ENCODE results near the gene TOGARAM2.

TOGARAM2 gene

DNA sequence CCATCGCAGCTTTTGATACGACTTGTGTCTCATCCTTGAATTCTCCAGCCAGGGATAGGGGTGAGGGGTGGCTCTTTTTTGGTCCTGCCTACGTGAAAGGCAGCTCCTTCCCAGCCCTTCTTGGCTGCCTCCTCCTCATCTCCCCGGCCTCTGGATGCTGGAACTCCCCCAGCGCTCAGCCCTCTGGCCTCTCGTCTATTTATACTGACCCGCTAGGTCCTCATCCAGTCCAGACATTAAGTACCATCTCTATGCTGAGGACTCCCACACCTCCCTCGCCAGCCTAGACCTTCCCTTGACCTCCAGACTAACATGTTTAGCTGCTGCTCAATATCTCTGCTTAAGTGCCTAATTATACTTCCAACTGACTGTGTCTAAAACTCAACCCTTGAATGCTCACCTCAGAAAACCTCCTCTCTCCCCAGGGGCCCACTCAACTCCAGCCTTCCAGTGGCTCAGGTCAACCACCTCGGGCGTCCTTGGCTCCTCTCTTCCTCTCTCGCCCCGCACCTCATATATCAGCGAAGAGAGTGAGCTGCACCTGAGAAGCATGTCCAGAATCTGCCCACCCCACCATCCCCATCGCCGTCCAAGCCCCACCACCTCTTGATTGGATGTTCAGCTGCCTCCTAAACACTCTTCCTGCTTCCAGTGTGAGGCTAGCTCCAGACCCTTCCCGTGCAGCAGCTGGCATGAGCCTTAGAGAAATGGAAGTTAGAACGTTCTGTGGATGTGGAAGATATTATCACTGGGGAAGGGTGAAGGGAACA lies 34.8 kb downstream of the TOGARAM2 start:
- H3K4me3 Mint-ChIP-seq = peak overlapping the region; percentile 78
- peak overlapping the region; percentile 85 for H3K27ac Mint-ChIP-seq
- peaks cover 70% of the 10 kb centered on the region for H3K4me1 Mint-ChIP-seq (ENCODE audit: low read depth)
- no peaks in the 10 kb centered on the region for H3K9me3 Mint-ChIP-seq
- H3K36me3 Mint-ChIP-seq (ENCODE audit: low read depth) = no peaks in the 10 kb centered on the region
- no peaks in the 10 kb centered on the region for H3K27me3 Mint-ChIP-seq

GRCh38 chr2:29016504-29016903 lies 35.4 kb downstream of the TOGARAM2 start:
- Mint-ChIP-seq H3K27ac (no peak overlapping the region), H3K9me3 (no peaks in the 10 kb centered on the region), H3K4me1 (ENCODE audit: low read depth) (peaks cover 64% of the 10 kb centered on the region), H3K36me3 (ENCODE audit: low read depth) (no peaks in the 10 kb centered on the region), H3K27me3 (no peaks in the 10 kb centered on the region), H3K4me3 (no peak overlapping the region)

- no peak overlapping the region for H3K27ac Mint-ChIP-seq
- no peak overlapping the region for H3K4me3 Mint-ChIP-seq
- H3K9me3 Mint-ChIP-seq = no peaks in the 10 kb centered on the region
- H3K27me3 Mint-ChIP-seq = no peaks in the 10 kb centered on the region
- peaks cover 50% of the 10 kb centered on the region for H3K4me1 Mint-ChIP-seq (ENCODE audit: low read depth)
- no peaks in the 10 kb centered on the region for H3K36me3 Mint-ChIP-seq (ENCODE audit: low read depth)
These were observed 36.8 kb downstream of the TOGARAM2 start for GRCh38 chr2:29017716-29018435.

GRCh38 chr2:29021886-29022285 lies 40.8 kb downstream of the TOGARAM2 start:
- H3K27ac Mint-ChIP-seq = no peak overlapping the region

GRCh38 chr2:29022679-29023078 lies 41.6 kb downstream of the TOGARAM2 start:
- Mint-ChIP-seq H3K36me3 (ENCODE audit: low read depth) (no peaks in the 10 kb centered on the region), H3K27ac (no peak overlapping the region), H3K4me3 (no peak overlapping the region), H3K4me1 (ENCODE audit: low read depth) (peaks cover 8% of the 10 kb centered on the region), H3K27me3 (no peaks in the 10 kb centered on the region), H3K9me3 (no peaks in the 10 kb centered on the region)

More at GRCh38 chr2:29021886-29022285, 40.8 kb downstream of the TOGARAM2 start:
- peaks cover 10% of the 10 kb centered on the region for H3K4me1 Mint-ChIP-seq (ENCODE audit: low read depth)
- no peaks in the 10 kb centered on the region for H3K36me3 Mint-ChIP-seq (ENCODE audit: low read depth)
- H3K27me3 Mint-ChIP-seq = no peaks in the 10 kb centered on the region
- no peaks in the 10 kb centered on the region for H3K9me3 Mint-ChIP-seq
- no peak overlapping the region for H3K4me3 Mint-ChIP-seq

DNA sequence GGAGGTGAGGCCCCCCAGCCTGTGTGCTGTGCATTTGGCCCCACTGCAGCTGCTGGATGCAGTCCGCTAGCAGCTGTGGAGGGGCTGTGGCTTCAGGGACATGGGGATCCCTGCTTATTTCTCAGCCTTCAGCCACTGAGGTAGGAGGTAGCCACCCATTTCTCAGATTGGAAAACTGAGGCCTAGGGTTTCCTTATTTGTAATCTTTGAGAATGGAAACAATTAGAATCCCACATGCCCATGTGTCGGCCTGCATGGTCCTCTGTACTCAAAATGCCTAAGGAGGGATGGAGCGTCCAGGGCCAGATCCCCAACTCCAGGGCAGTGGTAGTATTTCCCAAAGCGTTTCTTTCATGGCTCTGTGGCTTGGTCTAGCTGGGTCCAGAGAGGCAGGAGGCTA lies 42.1 kb downstream of the TOGARAM2 start:
- Mint-ChIP-seq H3K4me3 (no peak overlapping the region), H3K27me3 (no peaks in the 10 kb centered on the region), H3K27ac (no peak overlapping the region), H3K4me1 (ENCODE audit: low read depth) (peaks cover 3% of the 10 kb centered on the region), H3K9me3 (no peaks in the 10 kb centered on the region), H3K36me3 (ENCODE audit: low read depth) (no peaks in the 10 kb centered on the region)

DNA sequence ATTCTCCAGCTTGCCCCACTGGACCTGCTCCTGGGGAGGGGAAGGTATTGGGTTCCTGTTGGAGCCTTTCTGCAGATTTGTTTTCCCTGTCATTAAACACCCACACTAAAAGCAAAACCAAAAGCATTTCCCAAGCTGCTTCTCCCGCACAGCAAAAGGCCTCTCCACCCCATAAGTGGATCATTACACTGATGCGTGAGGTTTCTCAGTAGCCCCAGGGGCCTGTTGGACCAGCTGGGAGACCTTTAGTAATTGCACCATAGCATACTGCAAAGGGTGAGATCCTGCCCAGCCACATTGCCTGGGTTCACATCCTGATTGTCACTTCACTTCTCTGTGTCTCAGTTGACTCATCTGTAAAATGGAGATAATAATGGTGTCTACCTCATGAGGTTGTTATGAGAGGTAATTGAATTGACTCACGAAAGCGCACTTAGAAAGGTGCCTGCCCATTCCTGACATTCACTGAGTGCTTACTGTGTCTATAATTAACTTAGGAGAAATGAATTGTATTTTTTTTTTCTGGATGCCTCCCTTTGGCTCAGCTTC lies 43.9 kb downstream of the TOGARAM2 start:
- no peak overlapping the region for H3K4me3 Mint-ChIP-seq
- no peaks in the 10 kb centered on the region for H3K27me3 Mint-ChIP-seq
- H3K27ac Mint-ChIP-seq = no peak overlapping the region
- H3K36me3 Mint-ChIP-seq (ENCODE audit: low read depth) = no peaks in the 10 kb centered on the region
- no peaks in the 10 kb centered on the region for H3K4me1 Mint-ChIP-seq (ENCODE audit: low read depth)
- H3K9me3 Mint-ChIP-seq = no peaks in the 10 kb centered on the region

DNA sequence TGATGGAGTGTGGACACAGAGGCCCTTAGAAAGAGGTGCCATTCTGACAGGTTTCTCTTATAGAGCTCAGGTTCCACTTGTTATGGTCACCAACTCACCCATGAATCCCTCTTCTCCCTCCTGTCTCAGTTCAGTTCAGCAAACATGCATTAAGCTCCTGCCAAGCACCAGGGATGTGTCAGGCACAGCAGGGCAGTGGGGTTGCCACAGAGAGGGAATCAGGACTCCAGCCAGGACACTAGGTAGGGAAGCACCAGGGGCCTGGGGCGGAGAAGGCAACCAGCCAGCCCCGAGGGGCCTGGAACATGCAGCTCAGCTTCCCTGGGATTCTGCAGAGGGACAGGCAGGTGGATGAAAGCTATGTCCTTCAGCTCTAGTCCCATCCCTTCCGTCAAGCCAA lies 44.6 kb downstream of the TOGARAM2 start:
- Mint-ChIP-seq H3K4me3 (no peak overlapping the region), H3K4me1 (ENCODE audit: low read depth) (no peaks in the 10 kb centered on the region), H3K36me3 (ENCODE audit: low read depth) (no peaks in the 10 kb centered on the region), H3K27ac (no peak overlapping the region), H3K27me3 (no peaks in the 10 kb centered on the region), H3K9me3 (no peaks in the 10 kb centered on the region)

DNA sequence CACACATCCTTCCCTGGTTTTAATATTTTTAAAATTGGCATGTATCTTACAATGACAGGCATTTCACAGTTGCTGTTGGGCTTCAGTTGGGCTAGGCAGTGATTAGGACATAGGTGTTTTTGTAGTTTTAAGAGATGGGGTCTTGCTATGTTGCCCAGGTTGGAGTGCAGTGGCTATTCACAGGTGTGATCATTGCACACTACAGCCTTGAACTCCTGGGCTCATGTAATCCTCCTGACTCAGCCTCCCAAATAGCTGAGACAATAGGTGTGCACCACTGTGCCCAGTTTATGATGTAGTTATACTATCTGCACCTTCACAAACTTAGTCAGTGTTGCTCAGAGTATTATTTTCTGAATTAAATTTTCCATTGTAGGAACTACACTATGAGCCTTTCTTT lies 49.9 kb downstream of the TOGARAM2 start:
- H3K27me3 Mint-ChIP-seq = no peaks in the 10 kb centered on the region
- no peak overlapping the region for H3K4me3 Mint-ChIP-seq
- H3K27ac Mint-ChIP-seq = no peak overlapping the region
- H3K9me3 Mint-ChIP-seq = no peaks in the 10 kb centered on the region
- peaks cover 7% of the 10 kb centered on the region for H3K4me1 Mint-ChIP-seq (ENCODE audit: low read depth)
- H3K36me3 Mint-ChIP-seq (ENCODE audit: low read depth) = no peaks in the 10 kb centered on the region

- H3K27ac Mint-ChIP-seq = no peak overlapping the region
- H3K36me3 Mint-ChIP-seq (ENCODE audit: low read depth) = no peaks in the 10 kb centered on the region
- no peak overlapping the region for H3K4me3 Mint-ChIP-seq
- H3K9me3 Mint-ChIP-seq = no peaks in the 10 kb centered on the region
- no peaks in the 10 kb centered on the region for H3K27me3 Mint-ChIP-seq
- peaks cover 7% of the 10 kb centered on the region for H3K4me1 Mint-ChIP-seq (ENCODE audit: low read depth)
These were observed 51.1 kb downstream of the TOGARAM2 start for GRCh38 chr2:29032189-29032588.

DNA sequence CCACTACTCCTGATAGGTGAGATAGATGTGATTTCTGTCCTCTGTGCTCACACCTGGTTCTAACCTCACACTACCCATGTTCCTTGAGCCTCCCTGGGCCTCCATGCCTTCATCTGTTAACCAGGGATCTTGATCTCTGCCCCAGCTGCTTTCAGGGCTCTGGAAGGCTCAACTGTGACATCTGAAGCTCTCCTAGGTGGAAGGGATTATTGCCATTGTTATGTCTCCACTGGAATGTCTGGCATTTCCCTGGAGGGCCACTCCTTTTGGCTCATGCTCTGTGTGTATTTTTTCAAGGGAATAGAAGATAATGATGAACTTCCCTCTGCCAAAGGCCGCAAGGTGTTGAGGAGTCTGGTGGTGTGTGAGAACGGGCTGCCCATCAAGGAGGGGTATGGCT lies 52.1 kb downstream of the TOGARAM2 start:
- Mint-ChIP-seq H3K4me3 (no peak overlapping the region), H3K36me3 (ENCODE audit: low read depth) (no peaks in the 10 kb centered on the region), H3K27ac (no peak overlapping the region), H3K4me1 (ENCODE audit: low read depth) (peaks cover 7% of the 10 kb centered on the region), H3K27me3 (no peaks in the 10 kb centered on the region), H3K9me3 (no peaks in the 10 kb centered on the region)

DNA sequence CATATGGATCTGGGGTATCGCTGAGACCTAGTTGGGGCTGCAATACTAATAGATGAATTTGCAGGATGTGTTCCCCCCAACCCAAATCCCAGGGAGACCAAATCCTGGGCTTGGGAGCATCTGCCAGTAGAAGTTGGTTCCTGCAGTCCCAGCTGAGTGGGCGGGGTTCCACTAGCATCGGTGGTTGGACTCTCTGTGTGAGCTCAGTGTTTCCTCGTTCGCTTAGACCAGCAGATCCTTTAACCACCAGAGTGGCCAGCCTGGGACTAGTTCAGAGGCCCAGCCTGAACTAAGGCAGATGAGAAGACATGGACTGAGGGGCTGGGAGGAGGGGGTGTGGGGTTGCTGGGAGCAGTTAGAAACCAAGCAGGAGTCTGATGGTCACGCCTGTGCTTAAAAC lies 52.6 kb downstream of the TOGARAM2 start:
- Mint-ChIP-seq H3K4me1 (ENCODE audit: low read depth) (peaks cover 7% of the 10 kb centered on the region), H3K9me3 (no peaks in the 10 kb centered on the region), H3K36me3 (ENCODE audit: low read depth) (no peaks in the 10 kb centered on the region), H3K4me3 (no peak overlapping the region), H3K27ac (no peak overlapping the region), H3K27me3 (no peaks in the 10 kb centered on the region)

DNA sequence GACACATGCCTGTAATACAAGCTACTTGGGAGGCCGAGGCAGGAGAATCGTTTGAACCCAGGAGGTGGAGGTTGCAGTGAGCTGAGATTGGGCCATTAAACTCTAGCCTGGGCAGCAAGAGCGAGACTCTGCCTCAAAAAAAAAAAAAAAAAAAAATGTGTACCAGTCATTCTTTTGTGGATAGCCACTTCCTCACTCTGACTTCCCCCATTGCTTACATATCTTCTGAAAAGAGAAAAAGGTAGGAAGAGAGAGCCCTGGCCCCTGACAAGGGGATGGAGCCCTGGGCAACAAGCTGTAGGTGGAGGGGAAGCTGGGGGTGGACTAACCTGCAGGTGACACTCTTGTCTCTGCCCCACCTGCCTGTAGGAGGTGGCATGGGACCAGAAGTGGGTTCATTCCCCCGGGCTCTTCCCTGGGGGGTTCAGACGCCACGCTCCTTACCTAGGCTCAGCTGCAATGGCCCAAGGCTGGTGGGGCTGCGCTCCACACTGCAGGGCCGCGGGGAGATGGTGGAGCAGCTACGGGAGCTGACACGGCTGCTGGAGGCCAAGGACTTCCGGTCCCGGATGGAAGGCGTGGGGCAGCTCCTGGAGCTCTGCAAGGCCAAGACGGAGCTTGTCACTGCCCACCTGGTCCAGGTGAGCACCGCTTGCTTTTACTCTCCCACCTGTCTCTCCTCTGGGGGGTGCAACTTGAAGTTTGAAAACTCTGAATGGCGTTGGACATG lies 54.1 kb downstream of the TOGARAM2 start:
- no peaks in the 10 kb centered on the region for H3K27me3 Mint-ChIP-seq
- no peaks in the 10 kb centered on the region for H3K36me3 Mint-ChIP-seq (ENCODE audit: low read depth)
- H3K27ac Mint-ChIP-seq = no peak overlapping the region
- peaks cover 7% of the 10 kb centered on the region for H3K4me1 Mint-ChIP-seq (ENCODE audit: low read depth)
- H3K4me3 Mint-ChIP-seq = no peak overlapping the region
- H3K9me3 Mint-ChIP-seq = no peaks in the 10 kb centered on the region

- no peaks in the 10 kb centered on the region for H3K27me3 Mint-ChIP-seq
- no peaks in the 10 kb centered on the region for H3K9me3 Mint-ChIP-seq
- H3K36me3 Mint-ChIP-seq (ENCODE audit: low read depth) = no peaks in the 10 kb centered on the region
- no peak overlapping the region for H3K27ac Mint-ChIP-seq
- no peaks in the 10 kb centered on the region for H3K4me1 Mint-ChIP-seq (ENCODE audit: low read depth)
- H3K4me3 Mint-ChIP-seq = no peak overlapping the region
These were observed 58.8 kb downstream of the TOGARAM2 start for GRCh38 chr2:29039718-29040480.
